GM19372 (cell line): ENCODE data around the gene MYT1.
"Not testable (repeated sequence)": the region's sequence is repeated elsewhere in the genome, so short reads cannot be mapped to it uniquely, and the experiment has no call there.

Experiments
- ATAC-seq: cut with Tn5 transposase; IDR thresholded peaks from one replicate; pipeline ENCODE4 v1.9.1; 2021; ENCODE audit warnings: mild to moderate bottlenecking, low read depth, moderate library complexity; ENCODE audit not compliant: unreplicated experiment

The MYT1 gene

GRCh38 chr20:64258071-64258823 lies 94.0 kb downstream of the MYT1 start:
- ATAC-seq, result no peak

GRCh38 chr20:64260239-64260638 lies 96.0 kb downstream of the MYT1 start:
- no peak for ATAC-seq

GRCh38 chr20:64261138-64261537 lies 96.9 kb downstream of the MYT1 start:
- no peak for ATAC-seq

GRCh38 chr20:64264091-64264490 lies 99.8 kb downstream of the MYT1 start:
- ATAC-seq, result no peak

GRCh38 chr20:64265201-64265600 lies 100.9 kb downstream of the MYT1 start:
- ATAC-seq, result no peak

- ATAC-seq, result no peak
These were observed 102.7 kb downstream of the MYT1 start for GRCh38 chr20:64266988-64267387.

- ATAC-seq, result no peak
These were observed 103.9 kb downstream of the MYT1 start for GRCh38 chr20:64268174-64268573.

- ATAC-seq, result no peak
These were observed 105.6 kb downstream of the MYT1 start for GRCh38 chr20:64269604-64270411.

GRCh38 chr20:64271636-64272035 lies 107.4 kb downstream of the MYT1 start:
- no peak for ATAC-seq

- ATAC-seq, result no peak
These were observed 108.9 kb downstream of the MYT1 start for GRCh38 chr20:64273109-64273508.

GRCh38 chr20:64276817-64277216 lies 112.6 kb downstream of the MYT1 start:
- ATAC-seq, result no peak

GRCh38 chr20:64277571-64278316 lies 113.5 kb downstream of the MYT1 start:
- no peak for ATAC-seq

GRCh38 chr20:64278317-64278681 lies 114.0 kb downstream of the MYT1 start:
- no peak for ATAC-seq

- ATAC-seq, result no peak
These were observed 115.7 kb downstream of the MYT1 start for GRCh38 chr20:64279826-64280459.

- no peak for ATAC-seq
These were observed 116.2 kb downstream of the MYT1 start for GRCh38 chr20:64280460-64280843.

GRCh38 chr20:64283646-64284045 lies 119.4 kb downstream of the MYT1 start:
- ATAC-seq, result no peak

GRCh38 chr20:64285579-64286446 lies 121.6 kb downstream of the MYT1 start:
- ATAC-seq, result peak; percentile 92

- not testable (repeated sequence) for ATAC-seq
These were observed 122.4 kb downstream of the MYT1 start for GRCh38 chr20:64286447-64287263.

GRCh38 chr20:64287264-64287590 lies 123.0 kb downstream of the MYT1 start:
- not testable (repeated sequence) for ATAC-seq
